Amniotic epithelial cell (primary cell): ENCODE results near the gene ADAMTS15.

Source experiments
- DNase-seq: peaks from one replicate; pipeline ENCODE4 v3.0.0-alpha.2; 2010; ENCODE audit warnings: low read depth

The ADAMTS15 gene

GRCh38 chr11:130418756-130419155 is 29.7 kb upstream of the ADAMTS15 start:
- no peak for DNase-seq

- no peak for DNase-seq
Observed at GRCh38 chr11:130420478-130421198, 27.8 kb upstream of the ADAMTS15 start.

DNA sequence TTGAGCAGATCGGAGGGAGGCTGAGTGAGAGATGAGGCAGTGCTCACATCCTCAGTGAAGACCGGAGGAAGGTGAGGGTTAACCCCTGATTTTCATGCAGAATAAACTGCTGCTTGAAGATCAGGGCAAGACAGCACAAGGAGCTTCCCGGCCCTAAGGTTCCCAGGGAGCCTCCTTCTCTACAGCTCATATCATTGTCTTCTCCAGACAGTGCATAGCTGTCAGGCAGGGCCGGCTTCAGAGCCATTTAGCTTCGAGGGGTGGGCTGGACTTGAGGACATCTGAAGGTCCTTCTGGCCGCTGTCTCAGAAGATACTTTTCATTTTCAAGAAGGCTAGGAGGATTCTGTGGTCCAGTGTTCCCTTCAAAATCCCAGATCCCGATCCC is 27.3 kb upstream of the ADAMTS15 start:
- DNase-seq, result no peak

DNA sequence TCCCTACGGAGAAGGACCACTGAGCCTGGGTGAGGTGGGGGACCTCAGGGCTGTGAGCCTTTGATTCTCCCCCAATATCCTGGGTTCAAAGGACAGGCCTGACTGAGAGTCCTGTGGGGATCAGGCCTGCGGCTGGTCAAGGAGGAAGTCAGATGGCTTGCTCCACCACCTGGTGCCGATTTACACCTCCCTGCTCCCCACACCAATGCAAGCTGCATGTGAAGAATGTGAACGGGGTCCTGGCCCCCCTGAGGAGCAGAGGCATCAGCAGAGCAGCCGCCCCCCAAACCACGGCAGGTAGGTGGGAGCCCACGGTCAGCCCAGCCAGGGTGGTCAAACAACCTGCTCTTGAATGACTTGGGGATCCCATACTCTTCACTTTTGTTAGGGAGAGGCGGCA is 26.7 kb upstream of the ADAMTS15 start:
- no peak for DNase-seq

DNA sequence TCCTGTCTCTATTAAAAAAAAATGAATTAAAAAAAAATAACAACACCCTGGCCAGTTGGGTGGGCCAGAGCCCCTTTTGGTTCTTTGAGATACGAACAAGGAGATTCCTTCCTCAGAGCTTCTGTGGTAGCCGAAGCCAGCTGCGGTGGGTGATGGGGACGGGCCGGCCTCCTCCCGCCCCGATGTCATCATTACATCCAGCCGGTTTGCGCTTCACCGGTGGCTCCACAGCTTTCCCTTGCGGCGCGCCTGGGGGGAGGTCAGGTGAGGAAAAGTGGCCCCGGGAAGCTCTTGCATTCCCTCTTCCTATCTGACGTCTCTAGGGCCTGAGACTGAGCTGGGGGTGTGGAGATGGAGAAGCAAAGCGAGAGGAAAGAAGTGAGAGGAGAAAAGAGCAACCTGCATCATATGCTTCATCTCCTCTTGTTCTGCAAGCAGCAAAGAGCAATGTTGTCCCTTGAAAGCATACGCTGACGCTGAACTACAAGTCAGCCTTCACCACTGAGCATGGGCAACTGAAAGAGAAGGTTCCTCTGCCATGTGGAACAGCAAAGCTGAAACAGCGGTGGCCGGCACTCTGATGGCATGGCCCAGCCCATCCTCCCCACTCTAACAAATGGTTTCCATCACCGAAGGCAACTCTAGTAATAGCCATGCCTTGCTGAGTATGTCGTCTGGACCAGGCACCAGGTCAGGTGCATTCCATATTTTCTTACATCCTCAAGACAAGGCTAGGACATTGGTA is 26.0 kb upstream of the ADAMTS15 start:
- no peak for DNase-seq

- no peak for DNase-seq
Observed at GRCh38 chr11:130423541-130424142, 24.8 kb upstream of the ADAMTS15 start.

GRCh38 chr11:130424613-130425140 is 23.8 kb upstream of the ADAMTS15 start:
- DNase-seq, result no peak

- no peak for DNase-seq
Observed at GRCh38 chr11:130425156-130425555, 23.3 kb upstream of the ADAMTS15 start.

DNA sequence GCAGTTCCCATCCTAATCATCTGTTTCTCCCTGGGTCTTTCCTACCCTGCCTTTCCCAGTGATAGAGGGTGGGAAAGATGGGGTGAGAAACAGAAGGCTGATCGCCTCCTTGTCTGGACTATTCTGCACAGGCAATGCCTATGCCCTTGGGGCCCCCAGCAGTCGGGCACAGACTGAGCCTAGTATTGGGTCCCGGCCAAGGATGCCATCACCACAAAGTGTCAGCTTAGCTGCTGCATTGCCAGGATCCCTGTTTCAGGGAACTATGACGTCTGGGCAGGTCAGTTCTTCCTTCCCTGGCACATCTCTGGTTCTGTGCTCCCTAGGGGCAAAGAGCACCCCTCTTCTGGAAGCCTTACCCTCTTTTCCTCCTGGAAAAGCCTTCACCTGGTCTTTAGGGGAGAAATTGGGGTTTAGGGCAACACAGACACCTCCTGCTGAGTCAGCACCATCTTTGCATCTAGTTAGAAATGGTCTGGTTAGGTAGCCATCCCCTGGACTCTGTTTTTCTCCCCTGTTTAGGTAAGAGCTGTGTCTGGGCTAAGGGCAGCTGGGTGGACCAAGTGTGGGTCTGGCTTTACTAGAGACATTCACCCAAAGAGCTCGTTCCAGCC is 22.1 kb upstream of the ADAMTS15 start:
- no peak for DNase-seq

GRCh38 chr11:130426837-130427341 is 21.6 kb upstream of the ADAMTS15 start:
- no peak for DNase-seq

DNA sequence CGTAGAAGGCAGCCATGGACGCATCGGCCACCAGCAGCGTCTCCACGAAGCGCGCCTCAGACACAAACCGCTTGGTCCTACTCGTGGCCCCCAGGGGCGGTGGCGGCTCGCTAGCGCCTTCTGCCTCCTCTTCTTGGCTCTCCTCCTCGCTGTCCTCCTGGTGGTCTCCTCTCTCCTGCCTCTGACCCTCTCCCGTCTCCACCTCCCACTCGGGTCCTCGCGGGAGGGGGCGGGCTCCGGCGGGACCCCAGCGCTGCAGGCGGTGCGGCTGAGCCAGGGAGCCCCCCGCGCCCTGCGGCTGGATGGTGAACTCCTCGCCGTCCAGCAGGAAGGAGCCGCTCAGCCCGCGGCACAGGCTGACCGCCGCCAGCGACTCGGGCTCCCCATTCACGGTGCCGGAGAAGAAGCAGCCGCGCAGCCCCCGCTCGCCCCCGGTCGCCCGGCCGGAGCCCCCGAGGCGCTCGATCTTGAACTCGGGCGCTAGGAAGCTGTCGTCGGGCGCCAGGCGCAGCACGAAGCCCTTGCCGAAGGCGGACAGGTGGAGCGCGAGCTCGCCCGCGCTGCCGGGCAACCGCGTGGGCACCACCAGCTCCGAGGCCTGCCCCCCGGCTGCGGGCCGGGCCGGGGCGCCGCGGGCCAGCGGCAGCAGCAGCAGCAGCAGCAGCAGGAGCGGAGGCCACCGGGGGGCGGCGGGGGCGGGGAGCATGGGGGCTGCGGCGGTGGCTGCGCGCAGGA is 20.7 kb upstream of the ADAMTS15 start:
- DNase-seq, result no peak

- no peak for DNase-seq
Observed at GRCh38 chr11:130428316-130429119, 19.9 kb upstream of the ADAMTS15 start, which contains the start of gene ADAMTS8. ADAMTS8 (minus strand) TSS chr11:130428609; CDS start chr11:130428286, 323 bp downstream.

- DNase-seq, result no peak
Observed at GRCh38 chr11:130429120-130429681, 19.2 kb upstream of the ADAMTS15 start.

DNA sequence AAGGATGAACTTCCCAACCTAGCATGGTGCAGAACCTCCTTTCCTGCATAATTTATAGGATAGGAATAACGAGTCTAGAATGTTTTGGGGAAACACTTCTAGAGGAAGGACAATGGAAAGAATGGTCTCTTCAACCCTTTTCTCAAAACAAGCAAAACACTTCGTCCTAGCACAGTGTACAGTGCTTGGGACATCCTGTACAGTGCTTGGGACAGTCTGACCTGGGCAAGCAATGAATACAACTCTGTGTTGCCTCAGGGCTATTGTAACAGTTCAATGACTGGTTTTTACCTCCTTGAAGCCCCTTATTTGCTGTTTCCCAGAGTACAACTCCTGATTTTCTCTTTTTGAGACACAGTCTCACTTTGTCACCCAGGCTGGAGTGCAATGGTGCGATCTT is 18.5 kb upstream of the ADAMTS15 start:
- no peak for DNase-seq

DNA sequence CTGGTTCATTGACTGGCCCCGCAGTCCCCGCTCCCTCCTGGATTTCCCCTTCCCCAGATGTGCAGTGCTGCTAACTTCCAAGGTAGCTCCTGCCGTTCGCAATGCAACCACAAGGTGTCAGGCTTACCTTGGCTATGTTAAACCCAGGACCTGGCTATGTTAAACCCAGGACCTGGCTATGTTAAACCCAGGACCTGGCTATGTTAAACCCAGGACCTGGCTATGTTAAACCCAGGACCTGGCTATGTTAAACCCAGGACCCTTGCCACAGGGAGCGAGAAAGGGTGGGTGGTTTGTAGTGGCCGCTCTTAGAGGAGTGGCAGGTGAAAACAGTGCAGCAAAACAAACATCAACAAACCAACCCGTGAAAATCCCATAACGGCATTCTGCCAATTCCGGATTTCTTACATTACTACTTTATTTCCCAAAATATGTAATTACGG is 17.1 kb upstream of the ADAMTS15 start:
- peak; percentile 54 for DNase-seq

GRCh38 chr11:130431801-130432200 is 16.6 kb upstream of the ADAMTS15 start:
- peak; percentile 27 for DNase-seq

DNA sequence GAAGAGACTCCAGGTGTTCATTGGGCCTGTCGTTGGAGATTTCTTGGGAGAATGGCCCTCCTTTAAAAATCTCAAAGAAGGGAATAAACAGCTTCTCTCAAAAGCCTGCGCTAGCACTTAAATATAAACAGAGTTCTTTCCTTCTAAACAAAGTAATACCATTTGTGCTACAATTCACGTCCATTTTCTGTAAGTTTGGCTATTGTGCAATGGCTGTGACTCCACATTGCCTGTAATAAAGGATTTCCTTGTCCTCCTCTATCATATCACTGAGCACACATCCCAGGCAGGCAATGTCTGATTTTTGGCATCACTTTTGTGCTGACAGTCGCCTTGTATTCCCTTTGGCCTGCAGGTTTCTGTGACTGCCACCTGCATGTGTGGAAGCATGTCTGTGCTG is 15.1 kb upstream of the ADAMTS15 start:
- DNase-seq, result peak; percentile 20

DNA sequence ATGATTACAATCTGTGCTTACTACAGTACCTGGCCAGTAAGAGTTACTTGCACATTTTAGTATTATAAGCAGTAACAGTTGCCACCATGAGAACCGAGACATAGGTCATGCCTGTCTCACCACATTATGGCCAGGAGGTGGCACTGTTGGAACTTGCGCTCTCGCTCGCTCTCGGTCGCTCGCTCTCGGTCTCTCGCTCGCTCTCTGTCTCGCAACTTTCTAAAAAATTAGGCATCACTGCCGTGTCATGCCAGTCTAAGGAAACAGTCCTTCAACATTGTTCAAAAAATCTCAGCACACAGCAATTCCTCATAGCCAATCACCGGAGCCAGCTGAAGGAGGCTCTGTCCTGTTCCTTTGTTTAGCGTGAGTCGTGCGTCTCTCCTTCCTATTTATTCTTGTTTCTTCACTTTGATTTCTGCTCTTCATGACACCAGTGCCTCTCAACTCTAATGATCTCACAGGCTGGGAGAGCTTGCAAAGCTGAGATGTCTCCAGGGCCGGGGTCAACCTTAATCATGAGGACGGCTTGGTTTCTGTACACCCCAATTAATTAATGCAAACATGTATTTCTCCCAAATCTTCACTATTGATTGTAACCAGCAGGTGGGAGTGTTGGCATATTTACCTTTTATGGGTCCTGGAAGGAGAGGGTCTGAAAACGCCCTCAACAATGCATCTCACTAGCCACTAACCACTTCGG is 13.8 kb upstream of the ADAMTS15 start:
- DNase-seq, result peak; percentile 67

DNA sequence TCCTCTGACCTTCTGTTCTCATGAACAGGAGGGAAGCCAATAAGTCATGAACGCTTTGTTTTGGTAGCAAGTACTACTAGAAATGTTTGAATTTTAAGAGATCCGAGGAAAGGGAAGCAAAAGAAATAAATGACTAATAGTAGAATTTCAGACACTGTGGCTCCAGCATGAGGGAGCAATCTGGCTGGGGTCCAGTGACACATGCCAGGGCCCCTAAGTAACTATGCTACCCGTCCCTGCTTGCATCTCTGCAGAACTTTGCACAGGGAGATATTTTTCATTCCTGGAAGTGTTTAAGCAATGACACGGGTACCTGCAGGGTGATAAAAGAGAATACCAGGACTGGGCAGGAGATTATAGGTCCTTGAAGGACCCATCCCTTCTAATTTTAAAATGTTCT is 12.8 kb upstream of the ADAMTS15 start:
- no peak for DNase-seq

DNA sequence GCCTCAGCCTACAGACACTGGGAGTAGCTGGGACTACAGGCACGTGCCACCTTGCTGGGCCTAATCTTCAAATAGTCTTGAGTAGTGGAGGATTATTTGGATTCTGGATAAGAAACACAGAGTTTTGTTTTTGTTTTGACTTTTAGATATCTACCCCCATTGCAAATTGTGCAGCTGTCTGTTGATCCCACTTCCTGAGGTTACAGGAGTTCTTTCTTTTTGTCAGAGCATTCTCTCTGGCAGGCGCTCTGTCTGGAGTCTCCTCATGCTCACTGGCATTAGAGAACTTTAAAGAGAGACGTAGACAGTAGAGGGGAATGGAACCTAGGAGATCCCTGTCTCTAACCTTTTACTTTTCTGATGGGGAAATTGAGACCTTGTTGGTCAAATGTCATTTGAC is 12.3 kb upstream of the ADAMTS15 start:
- no peak for DNase-seq
